ENCODE results near the gene NCOA3.
A peak's percentile ranks its signal among the peaks of the same experiment; 100 is the strongest.

Gene NCOA3

DNA sequence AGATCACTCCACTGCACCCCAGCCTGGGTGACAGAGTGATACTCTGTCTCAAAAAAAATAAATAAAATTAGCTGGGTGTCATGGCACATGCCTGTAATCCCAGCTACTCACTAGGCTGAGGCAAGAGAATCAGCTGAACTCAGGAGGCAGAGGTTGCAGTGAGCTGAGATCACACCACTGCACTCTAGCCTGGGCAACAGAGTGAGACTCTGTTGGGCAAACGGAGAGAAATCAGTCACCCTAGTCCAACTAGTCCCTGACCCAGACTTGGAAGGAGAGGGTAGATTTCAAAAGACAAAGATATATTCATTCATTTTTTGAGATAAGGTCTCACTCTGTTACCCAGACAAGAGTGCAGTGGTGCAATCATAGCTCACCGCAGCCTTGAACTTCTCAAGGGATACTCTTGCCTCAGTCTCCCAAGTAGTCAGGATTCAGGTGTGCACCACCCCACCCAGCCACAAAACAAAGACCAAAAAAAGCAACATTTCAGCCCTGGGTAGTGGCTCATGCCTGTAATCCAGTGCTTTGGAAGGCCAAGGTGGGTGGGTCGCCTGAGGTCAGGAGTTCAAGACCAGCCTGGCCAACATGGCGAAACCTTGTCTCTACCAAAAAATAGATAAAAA is 26.2 kb upstream of the NCOA3 start:
- Histone ChIP-seq H3K36me3 (ENCODE audit: control insufficient read depth in 2 of 2, insufficient read depth in 2 of 2, low read length in 2 of 2) (no peaks in the 10 kb centered on the region), H3K9me3 (ENCODE audit: control insufficient read depth in 2 of 2, low read length in 2 of 2) (no peaks in the 10 kb centered on the region), H3K4me1 (ENCODE audit: control insufficient read depth in 2 of 2, insufficient read depth in 2 of 2, low read length in 2 of 2) (peaks cover 2 to 5% of the 10 kb centered on the region in 2 donors), H3K4me3 (ENCODE audit: low read length in 2 of 2) (no peak overlapping the region), H3K9ac (ENCODE audit: low read depth in 1 of 2, low read length in 2 of 2) (no peak overlapping the region), H3K27ac (ENCODE audit: low read depth in 2 of 2, low read length in 2 of 2) (no peak overlapping the region), H3K27me3 (ENCODE audit: control insufficient read depth in 2 of 2, insufficient read depth in 2 of 2, low read length in 2 of 2) (no peaks in the 10 kb centered on the region)

DNA sequence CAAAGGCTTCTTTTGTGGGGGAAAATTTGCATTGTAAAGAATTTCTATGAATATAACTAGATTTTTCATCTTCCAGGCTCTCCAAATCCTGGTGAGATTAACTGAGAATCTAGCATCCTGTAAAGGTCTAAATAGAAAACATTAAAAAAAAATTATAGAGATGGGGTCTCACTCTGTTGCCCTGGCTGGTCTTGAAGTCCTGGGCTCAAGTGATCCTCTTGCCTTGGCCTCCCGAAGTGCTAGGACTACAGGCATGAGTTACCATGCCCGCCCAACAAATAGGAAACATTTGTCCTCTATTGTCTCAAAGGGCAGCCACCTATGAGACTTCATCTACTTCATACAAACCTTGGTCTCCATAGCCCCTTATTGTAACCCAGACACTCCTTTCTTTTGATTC is 25.2 kb upstream of the NCOA3 start:
- Histone ChIP-seq H3K4me3 (ENCODE audit: low read length in 2 of 2) (no peak overlapping the region), H3K27me3 (ENCODE audit: control insufficient read depth in 2 of 2, insufficient read depth in 2 of 2, low read length in 2 of 2) (no peaks in the 10 kb centered on the region), H3K27ac (ENCODE audit: low read depth in 2 of 2, low read length in 2 of 2) (no peak overlapping the region), H3K9ac (ENCODE audit: low read depth in 1 of 2, low read length in 2 of 2) (no peak overlapping the region), H3K9me3 (ENCODE audit: control insufficient read depth in 2 of 2, low read length in 2 of 2) (no peaks in the 10 kb centered on the region), H3K36me3 (ENCODE audit: control insufficient read depth in 2 of 2, insufficient read depth in 2 of 2, low read length in 2 of 2) (no peaks in the 10 kb centered on the region), H3K4me1 (ENCODE audit: control insufficient read depth in 2 of 2, insufficient read depth in 2 of 2, low read length in 2 of 2) (peaks cover 2 to 5% of the 10 kb centered on the region in 2 donors)

DNA sequence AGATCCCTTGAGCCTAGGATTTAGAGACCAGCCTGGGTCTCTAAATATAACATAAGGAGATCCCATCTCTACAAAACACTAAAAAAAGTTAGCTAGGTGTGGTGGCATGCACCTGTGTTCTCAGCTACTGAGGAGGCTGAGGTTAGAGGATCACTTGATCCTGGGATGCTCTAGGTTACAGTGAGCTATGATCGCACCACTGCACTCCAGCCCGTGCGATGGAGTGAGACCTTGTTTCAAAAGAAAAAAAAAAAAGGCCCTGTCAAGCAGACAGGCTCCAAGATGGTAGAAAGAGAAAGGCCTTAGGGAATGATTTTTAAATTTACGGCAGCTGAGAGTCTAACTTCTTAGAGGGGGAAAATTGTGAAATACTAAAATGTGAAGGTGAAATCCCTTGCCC is 22.6 kb upstream of the NCOA3 start:
- Histone ChIP-seq H3K27ac (ENCODE audit: low read depth in 2 of 2, low read length in 2 of 2) (peak overlapping the region in 1 of 2 donors; percentile 4), H3K9ac (ENCODE audit: low read depth in 1 of 2, low read length in 2 of 2) (no peak overlapping the region), H3K27me3 (ENCODE audit: control insufficient read depth in 2 of 2, insufficient read depth in 2 of 2, low read length in 2 of 2) (no peaks in the 10 kb centered on the region), H3K36me3 (ENCODE audit: control insufficient read depth in 2 of 2, insufficient read depth in 2 of 2, low read length in 2 of 2) (no peaks in the 10 kb centered on the region), H3K9me3 (ENCODE audit: control insufficient read depth in 2 of 2, low read length in 2 of 2) (no peaks in the 10 kb centered on the region), H3K4me3 (ENCODE audit: low read length in 2 of 2) (no peak overlapping the region), H3K4me1 (ENCODE audit: control insufficient read depth in 2 of 2, insufficient read depth in 2 of 2, low read length in 2 of 2) (peaks cover 2 to 5% of the 10 kb centered on the region in 2 donors)

DNA sequence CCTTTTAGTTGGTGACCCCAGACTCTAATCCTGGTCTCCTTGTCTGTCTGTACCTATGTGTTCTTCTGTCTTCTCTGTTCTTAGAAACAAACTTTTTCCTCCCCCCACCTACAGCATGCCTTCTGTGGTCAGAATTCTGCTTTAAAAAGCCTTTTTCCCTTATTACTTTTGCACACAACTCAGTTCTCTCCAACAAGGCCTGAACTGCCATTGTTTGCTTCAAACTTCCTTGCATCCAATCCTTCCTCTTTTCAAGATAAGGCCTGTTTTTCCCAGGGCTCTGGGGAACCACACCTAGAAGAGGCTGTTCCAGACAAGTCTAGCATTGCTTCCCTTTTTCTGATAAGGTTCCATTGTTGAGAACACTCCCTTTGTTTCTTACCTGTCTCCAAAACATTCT is 22.2 kb upstream of the NCOA3 start:
- Histone ChIP-seq H3K9ac (ENCODE audit: low read depth in 1 of 2, low read length in 2 of 2) (no peak overlapping the region), H3K4me1 (ENCODE audit: control insufficient read depth in 2 of 2, insufficient read depth in 2 of 2, low read length in 2 of 2) (peaks cover 2 to 5% of the 10 kb centered on the region in 2 donors), H3K4me3 (ENCODE audit: low read length in 2 of 2) (no peak overlapping the region), H3K27ac (ENCODE audit: low read depth in 2 of 2, low read length in 2 of 2) (peak overlapping the region in 1 of 2 donors; percentile 4), H3K9me3 (ENCODE audit: control insufficient read depth in 2 of 2, low read length in 2 of 2) (no peaks in the 10 kb centered on the region), H3K27me3 (ENCODE audit: control insufficient read depth in 2 of 2, insufficient read depth in 2 of 2, low read length in 2 of 2) (no peaks in the 10 kb centered on the region), H3K36me3 (ENCODE audit: control insufficient read depth in 2 of 2, insufficient read depth in 2 of 2, low read length in 2 of 2) (no peaks in the 10 kb centered on the region)

DNA sequence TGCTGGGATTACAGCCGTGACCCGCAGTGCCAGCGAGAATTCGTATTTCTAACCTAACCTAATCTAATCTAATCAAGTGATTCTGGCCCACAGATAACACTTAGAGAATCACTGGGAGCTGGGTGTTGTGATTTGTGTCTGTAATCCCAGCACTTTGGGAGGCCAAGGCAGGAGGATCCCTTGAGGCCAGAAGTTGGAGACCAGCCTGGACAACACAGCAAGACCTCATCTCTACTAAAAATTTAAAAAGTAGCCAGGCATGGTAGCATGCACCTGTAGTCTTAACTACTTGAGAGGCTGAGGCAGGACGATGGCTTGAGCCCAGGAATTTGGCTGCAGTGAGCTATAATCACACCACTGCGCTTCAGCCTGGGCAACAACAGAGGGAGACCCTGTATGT is 21.4 kb upstream of the NCOA3 start:
- H3K27ac ChIP-seq (ENCODE audit: low read depth in 2 of 2, low read length in 2 of 2) = no peak overlapping the region
- no peaks in the 10 kb centered on the region for H3K9me3 ChIP-seq (ENCODE audit: control insufficient read depth in 2 of 2, low read length in 2 of 2)
- no peak overlapping the region for H3K9ac ChIP-seq (ENCODE audit: low read depth in 1 of 2, low read length in 2 of 2)
- H3K36me3 ChIP-seq (ENCODE audit: control insufficient read depth in 2 of 2, insufficient read depth in 2 of 2, low read length in 2 of 2) = no peaks in the 10 kb centered on the region
- H3K27me3 ChIP-seq (ENCODE audit: control insufficient read depth in 2 of 2, insufficient read depth in 2 of 2, low read length in 2 of 2) = no peaks in the 10 kb centered on the region
- peaks cover 2 to 5% of the 10 kb centered on the region in 2 donors for H3K4me1 ChIP-seq (ENCODE audit: control insufficient read depth in 2 of 2, insufficient read depth in 2 of 2, low read length in 2 of 2)
- no peak overlapping the region for H3K4me3 ChIP-seq (ENCODE audit: low read length in 2 of 2)

DNA sequence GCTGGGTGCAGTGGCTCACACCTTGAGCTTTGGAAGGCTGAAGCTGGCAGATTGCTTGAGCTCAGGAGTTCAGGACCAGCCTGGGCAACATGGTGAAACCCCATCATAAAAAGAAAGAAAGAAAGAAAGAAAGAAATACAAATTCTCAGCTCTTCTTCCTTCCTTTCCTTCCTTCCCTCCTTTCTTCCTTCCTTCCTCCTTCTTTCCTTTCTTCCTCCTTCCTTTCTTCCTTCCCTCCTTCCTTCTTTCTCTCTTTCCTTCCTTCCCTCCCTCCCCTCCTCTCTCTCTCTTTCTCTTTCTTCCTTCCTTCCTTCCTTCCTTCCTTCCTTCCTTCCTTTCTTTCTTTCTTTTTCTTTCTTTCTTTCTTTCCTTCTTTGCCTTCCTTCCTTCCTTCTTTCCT is 21.0 kb upstream of the NCOA3 start:
- Histone ChIP-seq H3K36me3 (ENCODE audit: control insufficient read depth in 2 of 2, insufficient read depth in 2 of 2, low read length in 2 of 2) (no peaks in the 10 kb centered on the region), H3K9ac (ENCODE audit: low read depth in 1 of 2, low read length in 2 of 2) (no peak overlapping the region), H3K4me1 (ENCODE audit: control insufficient read depth in 2 of 2, insufficient read depth in 2 of 2, low read length in 2 of 2) (peaks cover 2 to 5% of the 10 kb centered on the region in 2 donors), H3K9me3 (ENCODE audit: control insufficient read depth in 2 of 2, low read length in 2 of 2) (no peaks in the 10 kb centered on the region), H3K4me3 (ENCODE audit: low read length in 2 of 2) (no peak overlapping the region), H3K27me3 (ENCODE audit: control insufficient read depth in 2 of 2, insufficient read depth in 2 of 2, low read length in 2 of 2) (no peaks in the 10 kb centered on the region), H3K27ac (ENCODE audit: low read depth in 2 of 2, low read length in 2 of 2) (no peak overlapping the region)

DNA sequence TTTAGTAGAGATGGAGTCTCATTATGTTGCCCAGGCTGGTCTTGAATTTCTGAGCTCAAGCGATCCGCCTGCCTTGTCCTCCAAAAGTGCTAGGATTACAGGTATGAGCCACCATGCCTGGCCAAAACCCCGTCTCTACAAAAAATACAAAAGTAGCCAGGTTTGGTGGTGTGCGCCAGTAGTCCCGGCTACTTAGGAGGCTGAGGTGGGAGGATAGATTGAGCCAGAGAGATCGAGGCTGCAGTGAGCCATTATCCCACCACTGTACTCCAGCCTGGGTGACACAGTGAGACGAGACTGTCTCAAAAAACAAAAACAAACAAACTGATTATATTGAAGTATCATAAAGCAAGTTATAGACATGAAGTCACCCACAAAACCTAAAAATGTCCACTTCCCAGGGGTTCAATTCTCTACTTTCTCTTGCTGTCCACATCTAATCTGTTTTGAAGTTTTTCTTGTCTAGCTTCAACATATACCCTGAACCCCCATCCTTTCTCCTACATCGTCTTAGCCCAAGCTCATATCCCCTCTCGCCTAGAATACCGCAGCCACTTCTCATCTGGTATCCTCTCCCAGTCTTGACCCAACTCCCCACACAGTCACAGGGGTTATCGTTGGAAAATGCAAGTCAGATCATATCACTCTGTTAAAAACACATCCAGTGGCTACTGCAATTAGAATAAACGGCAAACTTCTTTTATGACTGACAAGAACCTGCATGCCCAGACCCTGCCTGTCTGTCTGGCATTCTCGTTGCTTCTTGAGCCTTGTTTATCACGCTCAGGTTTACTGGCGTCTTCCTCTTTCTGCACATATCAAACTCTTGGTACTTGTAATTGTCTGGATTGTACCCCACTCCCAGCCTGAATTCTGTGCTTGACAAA is 20.1 kb upstream of the NCOA3 start:
- H3K9me3 ChIP-seq (ENCODE audit: control insufficient read depth in 2 of 2, low read length in 2 of 2) = no peaks in the 10 kb centered on the region
- H3K4me1 ChIP-seq (ENCODE audit: control insufficient read depth in 2 of 2, insufficient read depth in 2 of 2, low read length in 2 of 2) = peaks cover 2 to 5% of the 10 kb centered on the region in 2 donors
- no peaks in the 10 kb centered on the region for H3K27me3 ChIP-seq (ENCODE audit: control insufficient read depth in 2 of 2, insufficient read depth in 2 of 2, low read length in 2 of 2)
- no peak overlapping the region for H3K9ac ChIP-seq (ENCODE audit: low read depth in 1 of 2, low read length in 2 of 2)
- no peak overlapping the region for H3K27ac ChIP-seq (ENCODE audit: low read depth in 2 of 2, low read length in 2 of 2)
- H3K4me3 ChIP-seq (ENCODE audit: low read length in 2 of 2) = no peak overlapping the region
- no peaks in the 10 kb centered on the region for H3K36me3 ChIP-seq (ENCODE audit: control insufficient read depth in 2 of 2, insufficient read depth in 2 of 2, low read length in 2 of 2)

DNA sequence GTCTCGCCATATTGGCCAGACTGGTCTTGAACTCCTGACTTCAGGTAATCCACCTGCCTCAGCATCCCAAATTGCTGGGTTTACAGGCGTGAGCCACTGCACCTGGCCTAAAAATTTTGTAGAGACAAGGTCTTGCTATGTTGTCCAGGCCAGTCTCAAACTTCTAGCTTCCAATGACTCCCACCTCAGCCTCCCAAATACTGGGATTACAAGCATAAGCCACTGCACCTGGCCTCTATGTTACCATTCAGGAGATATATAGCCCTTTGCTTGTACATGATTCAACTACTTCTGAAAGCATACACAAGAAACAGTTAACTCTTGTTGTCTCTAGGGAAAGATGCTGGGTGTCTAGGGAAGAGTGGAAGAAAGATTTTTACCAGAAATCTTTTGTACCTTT is 19.0 kb upstream of the NCOA3 start:
- Histone ChIP-seq H3K4me1 (ENCODE audit: control insufficient read depth in 2 of 2, insufficient read depth in 2 of 2, low read length in 2 of 2) (peaks cover 2 to 5% of the 10 kb centered on the region in 2 donors), H3K36me3 (ENCODE audit: control insufficient read depth in 2 of 2, insufficient read depth in 2 of 2, low read length in 2 of 2) (no peaks in the 10 kb centered on the region), H3K27me3 (ENCODE audit: control insufficient read depth in 2 of 2, insufficient read depth in 2 of 2, low read length in 2 of 2) (no peaks in the 10 kb centered on the region), H3K4me3 (ENCODE audit: low read length in 2 of 2) (no peak overlapping the region), H3K27ac (ENCODE audit: low read depth in 2 of 2, low read length in 2 of 2) (no peak overlapping the region), H3K9me3 (ENCODE audit: control insufficient read depth in 2 of 2, low read length in 2 of 2) (no peaks in the 10 kb centered on the region), H3K9ac (ENCODE audit: low read depth in 1 of 2, low read length in 2 of 2) (no peak overlapping the region)

DNA sequence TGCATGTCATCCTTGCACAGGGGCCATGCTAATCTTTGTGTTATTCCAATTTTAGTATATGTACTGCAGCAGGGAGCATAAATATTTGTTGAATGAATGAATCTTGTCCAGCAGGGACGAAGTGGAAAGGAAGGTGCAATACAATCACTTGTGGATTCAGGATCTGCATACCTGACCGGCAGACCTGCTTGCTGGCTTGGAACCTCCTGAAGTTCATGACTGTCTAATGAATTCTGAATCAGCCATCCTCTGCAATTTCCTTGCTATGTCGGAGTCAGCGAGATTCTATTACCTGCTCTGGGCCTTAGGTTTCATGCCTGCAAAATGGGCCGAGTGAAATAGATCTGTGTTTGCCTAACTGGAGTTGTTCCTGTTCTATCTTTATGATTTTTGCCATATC is 17.4 kb upstream of the NCOA3 start:
- no peaks in the 10 kb centered on the region for H3K36me3 ChIP-seq (ENCODE audit: control insufficient read depth in 2 of 2, insufficient read depth in 2 of 2, low read length in 2 of 2)
- H3K4me1 ChIP-seq (ENCODE audit: control insufficient read depth in 2 of 2, insufficient read depth in 2 of 2, low read length in 2 of 2) = peaks cover 2% of the 10 kb centered on the region in 2 donors
- H3K9me3 ChIP-seq (ENCODE audit: control insufficient read depth in 2 of 2, low read length in 2 of 2) = no peaks in the 10 kb centered on the region
- no peaks in the 10 kb centered on the region for H3K27me3 ChIP-seq (ENCODE audit: control insufficient read depth in 2 of 2, insufficient read depth in 2 of 2, low read length in 2 of 2)
- H3K9ac ChIP-seq (ENCODE audit: low read depth in 1 of 2, low read length in 2 of 2) = no peak overlapping the region
- no peak overlapping the region for H3K4me3 ChIP-seq (ENCODE audit: low read length in 2 of 2)
- H3K27ac ChIP-seq (ENCODE audit: low read depth in 2 of 2, low read length in 2 of 2) = no peak overlapping the region

DNA sequence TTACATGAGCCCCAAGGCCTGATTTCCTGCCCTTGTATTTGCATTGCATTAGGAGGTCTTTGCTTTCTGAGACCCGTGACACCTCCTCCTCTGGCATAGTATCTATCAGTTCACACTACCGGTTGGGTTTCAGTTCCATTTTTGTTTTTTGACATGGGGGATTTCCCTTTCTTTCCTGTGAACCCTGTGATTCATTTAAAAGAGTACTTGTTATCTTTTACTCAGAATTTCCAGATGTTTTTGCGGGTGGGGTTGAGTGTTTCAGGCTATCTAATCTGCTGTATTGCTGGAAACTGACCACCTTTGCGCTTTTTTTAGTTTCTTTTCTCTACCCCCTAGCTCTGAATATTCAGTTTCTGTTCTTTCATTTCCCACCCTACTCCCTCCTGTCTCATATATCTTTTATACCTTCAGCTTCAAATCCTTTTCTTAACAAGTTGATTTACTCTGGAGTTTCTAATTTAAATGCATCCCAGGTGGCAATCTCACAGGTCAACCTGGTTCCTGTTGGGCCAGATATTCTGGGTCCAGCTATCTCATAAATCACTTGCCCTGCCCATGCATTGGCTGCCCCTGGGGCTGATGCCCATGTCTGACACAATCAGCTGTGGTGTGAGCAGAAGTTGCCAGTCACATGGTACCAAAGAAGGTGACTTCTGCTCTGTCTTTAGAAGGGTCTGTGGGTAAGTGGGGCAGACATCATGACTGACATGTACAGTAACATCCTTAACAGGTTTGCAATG is 14.3 kb upstream of the NCOA3 start:
- Histone ChIP-seq H3K27ac (ENCODE audit: low read depth in 2 of 2, low read length in 2 of 2) (peak overlapping the region; percentile 6 to 75), H3K4me1 (ENCODE audit: control insufficient read depth in 2 of 2, insufficient read depth in 2 of 2, low read length in 2 of 2) (no peaks in the 10 kb centered on the region), H3K27me3 (ENCODE audit: control insufficient read depth in 2 of 2, insufficient read depth in 2 of 2, low read length in 2 of 2) (no peaks in the 10 kb centered on the region)

More for the DNA sequence above, 14.3 kb upstream of the NCOA3 start:
- Histone ChIP-seq H3K36me3 (ENCODE audit: control insufficient read depth in 2 of 2, insufficient read depth in 2 of 2, low read length in 2 of 2) (no peaks in the 10 kb centered on the region), H3K9me3 (ENCODE audit: control insufficient read depth in 2 of 2, low read length in 2 of 2) (no peaks in the 10 kb centered on the region), H3K9ac (ENCODE audit: low read depth in 1 of 2, low read length in 2 of 2) (no peak overlapping the region), H3K4me3 (ENCODE audit: low read length in 2 of 2) (no peak overlapping the region)

All from mucosa of rectum (tissue), 2 donors.